H1 (cell line): ENCODE measurements around the gene FARP2. TPM values are rescaled to one million over a fixed set of nuclear protein-coding genes. Genes with fewer than 3 reads are reported as not detected.
"Not testable (repeated sequence)": the region's sequence is repeated elsewhere in the genome, so short reads cannot be mapped to it uniquely, and the experiment has no call there.

ENCODE experiments used
- CTCF ChIA-PET: fragments of 300-600 bp; sonication (Branson Sonifier 250); formaldehyde crosslinking; loops from one replicate; lab custom pipeline; 2021; ENCODE audit not compliant: partially characterized antibody; lab: Charles Lee
- POLR2A ChIA-PET: fragments of 300-600 bp; sonication (Branson Sonifier 250); formaldehyde crosslinking; loops from one replicate; lab custom pipeline; 2021; ENCODE audit warnings: inconsistent platforms; ENCODE audit not compliant: partially characterized antibody; lab: Charles Lee
- DNase-seq, 2 experiments: peaks; one replicate each; pipeline versions ENCODE4 v3.0.0 to v3.0.0-alpha.2; 2010 to 2022; ENCODE audit warnings: low spot score in 2 of 2, low read depth in 1 of 2, mixed read lengths in 1 of 2
- FAIRE-seq: peaks from 2 replicates; lab custom pipeline; 2011; peaks lifted over from hg19 to GRCh38; lab: Jason Lieb, UNC
- H2AFZ ChIP-seq: 2 replicates; pipeline ENCODE4 v1.8.1; 2012; ENCODE audit warnings: low read length, inconsistent platforms
- H2AK5ac ChIP-seq: 2 replicates; pipeline ENCODE4 v1.6.1; 2013; ENCODE audit warnings: low read depth, low read length
- H2BK120ac ChIP-seq: replicated peaks from 2 replicates; pipeline ENCODE3; 2013; ENCODE audit warnings: low read depth, low read length, inconsistent platforms
- H2BK12ac ChIP-seq: 2 replicates; pipeline ENCODE4 v1.6.1; 2013; ENCODE audit warnings: low read depth, low read length
- H2BK15ac ChIP-seq: 2 replicates; pipeline ENCODE4 v1.6.1; 2013; ENCODE audit warnings: low read length
- H2BK20ac ChIP-seq: 2 replicates; pipeline ENCODE4 v1.6.1; 2013; ENCODE audit warnings: low read length
- H2BK5ac ChIP-seq: 2 replicates; pipeline ENCODE4 v1.6.1; 2013; ENCODE audit warnings: low read depth, low read length
- H3K14ac ChIP-seq: 2 replicates; pipeline ENCODE4 v1.6.1; 2013; ENCODE audit warnings: inconsistent platforms; ENCODE audit not compliant: insufficient read length
- H3K18ac ChIP-seq: 2 replicates; pipeline ENCODE4 v1.6.1; 2013; ENCODE audit warnings: low read length; ENCODE audit errors: extremely low read depth
- H3K23ac ChIP-seq: 2 replicates; pipeline ENCODE4 v1.6.1; 2013; ENCODE audit warnings: inconsistent platforms; ENCODE audit not compliant: insufficient read length
- H3K23me2 ChIP-seq: 2 replicates; pipeline ENCODE4 v1.6.1; 2013; ENCODE audit warnings: low read depth, low read length
- H3K27ac ChIP-seq: 2 replicates; pipeline ENCODE4 v1.6.1; 2011; ENCODE audit warnings: low read depth, low read length, inconsistent platforms
- H3K27me3 ChIP-seq, 4 experiments: replicated peaks in 1 of 4; 1 replicate in 1 of 4; 2 replicates in 3 of 4; pipeline versions ENCODE4 v1.6.1 to v1.8.1; 2011 to 2013; ENCODE audit warnings: low read length in 3 of 4, mild to moderate bottlenecking in 3 of 4, inconsistent platforms in 2 of 4, mixed read lengths in 2 of 4, moderate library complexity in 1 of 4; ENCODE audit not compliant: control insufficient read depth in 3 of 4, insufficient read depth in 3 of 4; ENCODE audit errors: extremely low read depth in 1 of 4
- H3K36me3 ChIP-seq, 4 experiments: 2 replicates each; pipeline versions ENCODE4 v1.6.1 to v1.8.1; 2011 to 2013; ENCODE audit warnings: mild to moderate bottlenecking in 4 of 4, low read length in 3 of 4, moderate library complexity in 2 of 4, control low read depth in 1 of 4, inconsistent platforms in 1 of 4; ENCODE audit not compliant: insufficient read depth in 4 of 4, control insufficient read depth in 2 of 4
- H3K4ac ChIP-seq: replicated peaks from 2 replicates; pipeline ENCODE3; 2013; ENCODE audit warnings: low read length, low read depth, mixed read lengths, inconsistent platforms; ENCODE audit not compliant: insufficient read length
- H3K4me1 ChIP-seq, 4 experiments: replicated peaks in 1 of 4; 1 replicate in 1 of 4; 2 replicates in 3 of 4; pipeline versions ENCODE4 v1.6.1 to v1.8.1; 2011 to 2013; ENCODE audit warnings: low read length in 3 of 4, inconsistent platforms in 2 of 4, mixed read lengths in 1 of 4; ENCODE audit not compliant: insufficient read depth in 4 of 4, control insufficient read depth in 3 of 4
- H3K4me2 ChIP-seq, 2 experiments: 2 replicates each; pipeline versions ENCODE4 v1.6.1 to v1.8.1; 2011 to 2013; ENCODE audit warnings: low read depth in 2 of 2, low read length in 2 of 2, control low read depth in 1 of 2, inconsistent platforms in 1 of 2, mild to moderate bottlenecking in 1 of 2; ENCODE audit not compliant: insufficient read depth in 1 of 2
- H3K4me3 ChIP-seq, 4 experiments: fragments of 200-600, 300-600 bp in 1 of 4; sonication (generic), shearing (Covaris generic), sonication (Bioruptor Twin) in 1 of 4; 2 replicates each; pipeline versions ENCODE4 v1.5.1 to v1.8.1; 2011 to 2016; ENCODE audit warnings: low read length in 4 of 4, low read depth in 3 of 4, control low read depth in 2 of 4, inconsistent platforms in 2 of 4, mild to moderate bottlenecking in 2 of 4, mixed read lengths in 1 of 4, moderate library complexity in 1 of 4; ENCODE audit not compliant: insufficient read depth in 2 of 4; ENCODE audit errors: extremely low read depth in 1 of 4
- H3K56ac ChIP-seq: replicated peaks from 2 replicates; pipeline ENCODE3; 2013; ENCODE audit warnings: low read depth, mild to moderate bottlenecking, mixed read lengths, low read length, inconsistent platforms; ENCODE audit not compliant: insufficient read length
- H3K79me1 ChIP-seq: 2 replicates; pipeline ENCODE4 v1.6.1; 2013; ENCODE audit warnings: low read depth, low read length, control low read depth
- H3K79me2 ChIP-seq, 2 experiments: 2 replicates each; pipeline versions ENCODE4 v1.6.1 to v1.8.1; 2012 to 2013; ENCODE audit warnings: low read length in 2 of 2, mild to moderate bottlenecking in 2 of 2, inconsistent platforms in 1 of 2; ENCODE audit not compliant: insufficient read depth in 2 of 2, control insufficient read depth in 1 of 2
- H3K9ac ChIP-seq, 4 experiments: replicated peaks in 1 of 4; 1 replicate in 1 of 4; 2 replicates in 3 of 4; pipeline versions ENCODE4 v1.6.1 to v1.8.1; 2011 to 2013; ENCODE audit warnings: low read depth in 3 of 4, low read length in 3 of 4, control low read depth in 2 of 4, mild to moderate bottlenecking in 2 of 4, moderate library complexity in 2 of 4, inconsistent platforms in 1 of 4; ENCODE audit errors: extremely low read depth in 1 of 4
- H3K9me3 ChIP-seq, 2 experiments: 2 replicates each; pipeline versions ENCODE4 v1.6.1 to v1.8.1; 2012 to 2013; ENCODE audit warnings: mild to moderate bottlenecking in 2 of 2, moderate library complexity in 2 of 2, control low read depth in 1 of 2, inconsistent platforms in 1 of 2, low read depth in 1 of 2, low read length in 1 of 2, mixed read lengths in 1 of 2; ENCODE audit not compliant: insufficient read depth in 2 of 2
- H4K20me1 ChIP-seq, 2 experiments: replicated peaks in 1 of 2; 2 replicates each; pipeline versions ENCODE3 to v1.8.1; 2011 to 2013; ENCODE audit warnings: inconsistent platforms in 2 of 2, low read length in 2 of 2, mild to moderate bottlenecking in 1 of 2; ENCODE audit not compliant: insufficient read depth in 2 of 2, control insufficient read depth in 1 of 2
- H4K5ac ChIP-seq: 2 replicates; pipeline ENCODE4 v1.6.1; 2013; ENCODE audit warnings: low read length, low read depth, mixed read lengths, inconsistent platforms; ENCODE audit not compliant: insufficient read length
- H4K8ac ChIP-seq: 2 replicates; pipeline ENCODE4 v1.8.0; 2013; ENCODE audit warnings: mild to moderate bottlenecking, moderate library complexity, low read length, inconsistent platforms; ENCODE audit not compliant: insufficient read depth; ENCODE audit errors: extremely low read depth
- H4K91ac ChIP-seq: replicated peaks from 2 replicates; pipeline ENCODE3; 2013; ENCODE audit warnings: low read length, mixed read lengths, inconsistent platforms; ENCODE audit not compliant: insufficient read length
- CREB1 ChIP-seq: IDR thresholded peaks from 2 replicates; pipeline ENCODE4 v1.6.1; 2012; ENCODE audit warnings: inconsistent platforms
- GABPA ChIP-seq: IDR thresholded peaks from 2 replicates; pipeline ENCODE4 v1.6.1; 2011; ENCODE audit warnings: mild to moderate bottlenecking, low read length, moderate library complexity, borderline replicate concordance; ENCODE audit not compliant: insufficient read depth
- JUND ChIP-seq: IDR thresholded peaks from 2 replicates; pipeline ENCODE4 v1.6.1; 2011; ENCODE audit warnings: mild to moderate bottlenecking, improper control_type of control experiment, low read length
- SIRT6 ChIP-seq: IDR thresholded peaks from one replicate; pipeline ENCODE4 v1.7.1; 2012; ENCODE audit warnings: low read length, inconsistent platforms
- WGBS, 2 experiments: shearing (Covaris generic) in 1 of 2; methylation state at CpG; one replicate each; pipeline versions ENCODE4 v1.1.6 to v1.1.7; 2013 to 2015; ENCODE audit warnings: low lambda C conversion rate in 2 of 2, mixed read lengths in 2 of 2, inconsistent platforms in 1 of 2, low coverage in 1 of 2, missing lambda C conversion rate in 1 of 2; ENCODE audit not compliant: insufficient replicate concordance in 2 of 2, insufficient coverage in 1 of 2, insufficient read length in 1 of 2; ENCODE audit errors: extremely low coverage in 1 of 2, missing lambda C conversion rate in 1 of 2; 5-methylcytosine and 5-hydroxymethylcytosine counted together
- polyA plus RNA-seq, 7 experiments: library from polyadenylated mRNA; depleted of rRNA in 3 of 7; stranded (reverse) in 5 of 7; unstranded in 2 of 7; fragments of >200 nt in 5 of 7; fragments of 200-250 nt in 2 of 7; gene quantifications; 1 replicate in 5 of 7; 2 replicates in 1 of 7; 4 replicates in 1 of 7; pipeline versions ENCODE4 v1.2.1 to v1.2.3, GENCODE V29; 2011 to 2013; ENCODE audit warnings: missing spikeins in 2 of 7, mixed read lengths in 2 of 7
- total RNA-seq: library from RNA; stranded (reverse); fragmentation: NEBNext Ultra II Directional; extraction: Animal tissue kit (Norgen Biotek cat#: 25700); gene quantifications from 2 replicates; pipeline ENCODE4 v1.2.1, GENCODE V29; 2021

Gene FARP2
- total and polyA plus RNA-seq, 2 of the 8 experiments (the other 6 are each of a cell fraction or from before 2014, with no cell fraction given) = 12.4 to 33.4 TPM

GRCh38 chr2:241373446-241373845 lies 17.4 kb downstream of the FARP2 start (continued):
- no peak for TF ChIP-seq JUND
- TF ChIP-seq CREB1 = no peak
- no peak for TF ChIP-seq SIRT6
- TF ChIP-seq GABPA = no peak

GRCh38 chr2:241373906-241374305 lies 17.8 kb downstream of the FARP2 start:
- not testable (repeated sequence) for FAIRE-seq, H3K23me2 ChIP-seq, H3K4ac ChIP-seq, H3K4me1 ChIP-seq, H3K4me3 ChIP-seq, H4K91ac ChIP-seq, H2BK12ac ChIP-seq, H3K9ac ChIP-seq, H3K18ac ChIP-seq, H3K27me3 ChIP-seq, H3K9me3 ChIP-seq, H3K27ac ChIP-seq, H4K8ac ChIP-seq, H4K20me1 ChIP-seq, H3K23ac ChIP-seq, H2BK120ac ChIP-seq, H4K5ac ChIP-seq, H2BK20ac ChIP-seq, H2AFZ ChIP-seq, DNase-seq, H3K56ac ChIP-seq, H2BK5ac ChIP-seq, H3K4me2 ChIP-seq, H3K79me1 ChIP-seq, H3K14ac ChIP-seq, H3K36me3 ChIP-seq, H2BK15ac ChIP-seq, H2AK5ac ChIP-seq
- CTCF ChIA-PET = interaction anchor here (1.7 to 5.2 kb wide), 2 partner anchors 15 to 18 kb away, joined by 3 to 20 read pairs; no protein-coding TSS in a partner anchor
- POLR2A ChIA-PET = interaction anchor here (0.6 kb wide), 1 partner anchor 234 kb away, joined by 3 read pairs; no protein-coding TSS in a partner anchor
- WGBS, 2 experiments = 92% methylated on average over 6 of the region's 6 CpGs; no CpG with 5 or more reads in 1 of the 2 experiments
- H3K79me2 ChIP-seq = peaks cover 0 to 25% of the 10 kb centered on the region in 2 experiments; a peak in 2 of 4 replicates
